Skeletal muscle tissue (tissue), 5 donors: Measurements from ENCODE around the gene DDX47. TPM values are rescaled to one million over a fixed set of nuclear protein-coding genes. Genes with fewer than 3 reads are reported as not detected.

Experiments
- H3K27ac ChIP-seq: one replicate; pipeline ENCODE4 v1.7.0; 2013; ENCODE audit warnings: mild to moderate bottlenecking, low read depth, low read length, inconsistent platforms
- H3K27me3 ChIP-seq, 3 donors: one replicate each; pipeline ENCODE4 v1.7.0; 2013; ENCODE audit warnings: low read length in 3 of 3; ENCODE audit not compliant: control insufficient read depth in 3 of 3, insufficient read depth in 3 of 3
- H3K36me3 ChIP-seq, 3 donors: one replicate each; pipeline ENCODE4 v1.7.0; 2013; ENCODE audit warnings: low read length in 3 of 3; ENCODE audit not compliant: control insufficient read depth in 3 of 3, insufficient read depth in 3 of 3
- H3K4me1 ChIP-seq, 3 donors: one replicate each; pipeline ENCODE4 v1.7.0; 2013; ENCODE audit warnings: low read length in 3 of 3, mild to moderate bottlenecking in 3 of 3; ENCODE audit not compliant: control insufficient read depth in 3 of 3, insufficient read depth in 3 of 3
- H3K4me3 ChIP-seq, 3 donors: one replicate each; pipeline ENCODE4 v1.7.0; 2013; ENCODE audit warnings: low read length in 3 of 3
- H3K9ac ChIP-seq, 3 donors: one replicate each; pipeline ENCODE4 v1.7.0; 2013; ENCODE audit warnings: low read length in 3 of 3, mild to moderate bottlenecking in 3 of 3, moderate library complexity in 2 of 3, low read depth in 1 of 3
- H3K9me3 ChIP-seq, 3 donors: one replicate each; pipeline ENCODE4 v1.7.0; 2013; ENCODE audit warnings: low read length in 3 of 3; ENCODE audit not compliant: control insufficient read depth in 3 of 3
- small RNA-seq: library from RNA; depleted of rRNA; stranded (forward); fragments of <200 nt; gene quantifications from one replicate; pipeline ENCODE3, GENCODE V24; 2014
- total RNA-seq: library from RNA; depleted of rRNA; stranded (reverse); fragments of >200 nt; gene quantifications from one replicate; pipeline ENCODE4 v1.2.3, GENCODE V29; 2014
- donor health status: Osteomylitis.

DDX47 gene
- total RNA-seq, 1 donor from 2014 or later: 70.5 TPM

DNA sequence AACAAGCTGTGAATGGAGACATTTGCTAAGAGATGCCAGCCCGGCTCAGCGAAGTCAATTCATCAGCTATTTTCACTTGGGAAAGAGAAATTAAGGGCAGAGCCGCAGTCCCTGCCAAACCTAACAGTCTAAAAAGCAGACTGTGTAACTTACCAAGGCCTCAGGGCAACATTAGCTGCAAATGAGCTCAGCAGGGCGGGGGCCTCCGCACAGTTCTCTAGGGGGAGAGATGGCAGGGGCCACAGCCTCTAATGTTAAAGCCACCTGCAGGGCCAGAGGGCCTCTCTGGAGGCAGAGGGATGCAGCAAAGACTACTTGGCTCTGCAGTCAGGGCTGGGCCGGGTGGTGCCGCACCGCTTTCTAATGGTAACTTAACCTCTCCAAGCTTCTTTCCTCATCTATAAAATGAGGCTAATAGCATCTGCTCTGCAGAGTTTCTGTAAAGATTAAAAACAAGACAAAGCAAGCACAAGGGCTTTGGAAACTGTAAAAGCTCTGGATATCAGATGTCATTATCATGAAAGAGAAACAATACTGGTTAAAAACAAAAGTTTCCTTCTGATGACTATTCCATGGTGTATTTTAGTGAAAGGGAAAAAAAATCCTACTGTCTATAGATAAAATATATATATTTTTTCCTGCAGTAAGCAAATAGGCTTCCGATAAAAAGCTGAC is 64.8 kb downstream of the DDX47 start:
- H3K4me3 ChIP-seq: no peak overlapping the region
- H3K9me3 ChIP-seq: no peaks in the 10 kb centered on the region
- no peaks in the 10 kb centered on the region for H3K36me3 ChIP-seq
- no peaks in the 10 kb centered on the region for H3K4me1 ChIP-seq
- no peak overlapping the region for H3K9ac ChIP-seq
- H3K27ac ChIP-seq: no peak overlapping the region
- peaks cover 0 to 3% (median 0%) of the 10 kb centered on the region in 3 donors for H3K27me3 ChIP-seq

Small RNA genes within 50 kb of the gene (small RNA-seq; reads per million reads assigned to genes)
- gene AC007215.1 (not detected), gene MIR613 (not detected)

Other genes with a start within 250 kb of the DDX47 start
- 18.3 TPM for gene CREBL2, start 201.5 kb upstream of the DDX47 start, total RNA-seq
- gene GPR19, start 117.2 kb upstream of the DDX47 start, total RNA-seq: 0.52 TPM
- 62.1 TPM for gene CDKN1B, start 96.0 kb upstream of the DDX47 start, total RNA-seq
- 9.9 TPM for gene APOLD1, start 27.7 kb upstream of the DDX47 start, total RNA-seq
- gene GPRC5A, start 78.2 kb downstream of the DDX47 start, total RNA-seq: 1.0 TPM
- not detected for gene GPRC5D, start 138.8 kb downstream of the DDX47 start, total RNA-seq
- gene HEBP1, start 186.9 kb downstream of the DDX47 start, total RNA-seq: 16.2 TPM
- 3.7 TPM for gene FAM234B, start 231.0 kb downstream of the DDX47 start, total RNA-seq